ENCODE results near the gene ARRDC1. TPM values are rescaled to one million over a fixed set of nuclear protein-coding genes. Genes with fewer than 3 reads are reported as not detected.

ARRDC1 gene
- total RNA-seq, 2 experiments from 2014 or later, result 52.4 to 64.2 TPM

- peak within 1 kb of the TSS; percentile 80 for H3K27ac Mint-ChIP-seq
- no peaks in the 10 kb centered on the region for H3K27me3 Mint-ChIP-seq
- no peaks in the 10 kb centered on the region for H3K9me3 Mint-ChIP-seq
- peaks cover 24% of the 10 kb centered on the region for H3K36me3 Mint-ChIP-seq (ENCODE audit: low read depth)
- ChIA-PET POLR2A (interaction anchor here (1.0 kb wide), 1 partner anchor 12 kb away, joined by 3 read pairs; no protein-coding TSS in a partner anchor), CTCF (interaction anchor here (0.6 to 4.9 kb wide), 9 partner anchors 10 to 156 kb away, joined by 3 to 37 read pairs (median 3); partner anchors contain the start of genes MRPL41 and ZMYND19)
- peak within 1 kb of the TSS; percentile 79 for H3K4me3 Mint-ChIP-seq
- peaks cover 34% of the 10 kb centered on the region for H3K4me1 Mint-ChIP-seq
- peak; percentile 95 for DNase-seq
Measured at GRCh38 chr9:137578518-137579258, 26.8 kb upstream of the ARRDC1 start, which contains the start of gene DPH7. Gene DPH7, minus strand, starts transcription at chr9:137578925. Its CDS starts 148 bp downstream, at chr9:137578777.

GRCh38 chr9:137579259-137579604 lies 26.3 kb upstream of the ARRDC1 start:
- ChIA-PET POLR2A (interaction anchor here (1.0 kb wide), 1 partner anchor 12 kb away, joined by 3 read pairs; no protein-coding TSS in a partner anchor), CTCF (interaction anchor here (0.6 to 4.9 kb wide), 8 partner anchors 9 to 157 kb away, joined by 3 to 37 read pairs (median 3); partner anchors contain the start of genes MRPL41 and ZMYND19)
- no peaks in the 10 kb centered on the region for H3K27me3 Mint-ChIP-seq
- peaks cover 34% of the 10 kb centered on the region for H3K4me1 Mint-ChIP-seq
- H3K4me3 Mint-ChIP-seq, result peak overlapping the region; percentile 79
- DNase-seq, result no peak
- peak overlapping the region; percentile 75 for H3K27ac Mint-ChIP-seq
- H3K36me3 Mint-ChIP-seq (ENCODE audit: low read depth), result peaks cover 19% of the 10 kb centered on the region
- no peaks in the 10 kb centered on the region for H3K9me3 Mint-ChIP-seq

GRCh38 chr9:137580209-137580953 lies 25.1 kb upstream of the ARRDC1 start:
- Mint-ChIP-seq H3K4me1 (peaks cover 28% of the 10 kb centered on the region), H3K36me3 (ENCODE audit: low read depth) (peaks cover 11% of the 10 kb centered on the region), H3K27me3 (no peaks in the 10 kb centered on the region), H3K27ac (no peak overlapping the region), H3K4me3 (no peak overlapping the region), H3K9me3 (no peaks in the 10 kb centered on the region)
- ChIA-PET POLR2A (no interaction called here), CTCF (interaction anchor here (1.0 to 4.9 kb wide), 4 partner anchors 8 to 41 kb away, joined by 3 to 37 read pairs (median 4); partner anchors contain the start of gene ZMYND19)
- peak; percentile 20 for DNase-seq

GRCh38 chr9:137580954-137581322 lies 24.5 kb upstream of the ARRDC1 start:
- DNase-seq, result no peak
- Mint-ChIP-seq H3K4me1 (peaks cover 23% of the 10 kb centered on the region), H3K27me3 (no peaks in the 10 kb centered on the region), H3K9me3 (no peaks in the 10 kb centered on the region), H3K27ac (no peak overlapping the region), H3K4me3 (no peak overlapping the region), H3K36me3 (ENCODE audit: low read depth) (peaks cover 5% of the 10 kb centered on the region)
- POLR2A ChIA-PET, result no interaction called here
- CTCF ChIA-PET, result interaction anchor here (4.9 kb wide), 1 partner anchor 8 kb away, joined by 37 read pairs; the partner anchor contains the start of gene ZMYND19

- H3K27ac Mint-ChIP-seq, result no peak overlapping the region
- no peak overlapping the region for H3K4me3 Mint-ChIP-seq
- H3K4me1 Mint-ChIP-seq, result peaks cover 16% of the 10 kb centered on the region
Measured at GRCh38 chr9:137581361-137582285, 23.9 kb upstream of the ARRDC1 start.

GRCh38 chr9:137582286-137582860 lies 23.1 kb upstream of the ARRDC1 start:
- POLR2A ChIA-PET, result no interaction called here
- Mint-ChIP-seq H3K4me1 (peaks cover 11% of the 10 kb centered on the region), H3K36me3 (ENCODE audit: low read depth) (no peaks in the 10 kb centered on the region), H3K4me3 (no peak overlapping the region), H3K27ac (no peak overlapping the region), H3K27me3 (no peaks in the 10 kb centered on the region), H3K9me3 (no peaks in the 10 kb centered on the region)
- peak; percentile 35 for DNase-seq
- CTCF ChIA-PET, result interaction anchor here (0.6 kb wide), 1 partner anchor 94 kb away, joined by 3 read pairs; no protein-coding TSS in a partner anchor

More at GRCh38 chr9:137581361-137582285, 23.9 kb upstream of the ARRDC1 start:
- POLR2A ChIA-PET, result no interaction called here
- no peaks in the 10 kb centered on the region for H3K27me3 Mint-ChIP-seq
- CTCF ChIA-PET, result interaction anchor here (0.6 kb wide), 1 partner anchor 95 kb away, joined by 3 read pairs; no protein-coding TSS in a partner anchor
- H3K36me3 Mint-ChIP-seq (ENCODE audit: low read depth), result no peaks in the 10 kb centered on the region
- DNase-seq, result no peak
- H3K9me3 Mint-ChIP-seq, result no peaks in the 10 kb centered on the region

GRCh38 chr9:137583347-137583746 lies 22.1 kb upstream of the ARRDC1 start:
- peak overlapping the region; percentile 0 for H3K27ac Mint-ChIP-seq

GRCh38 chr9:137583957-137584356 lies 21.5 kb upstream of the ARRDC1 start:
- Mint-ChIP-seq H3K4me3 (no peak overlapping the region), H3K9me3 (no peaks in the 10 kb centered on the region), H3K27ac (no peak overlapping the region), H3K36me3 (ENCODE audit: low read depth) (peaks cover 9% of the 10 kb centered on the region), H3K4me1 (peaks cover 15% of the 10 kb centered on the region), H3K27me3 (no peaks in the 10 kb centered on the region)
- DNase-seq, result no peak
- POLR2A ChIA-PET, result no interaction called here
- CTCF ChIA-PET, result no interaction called here

More at GRCh38 chr9:137583347-137583746, 22.1 kb upstream of the ARRDC1 start:
- Mint-ChIP-seq H3K4me3 (no peak overlapping the region), H3K4me1 (peaks cover 11% of the 10 kb centered on the region), H3K9me3 (no peaks in the 10 kb centered on the region), H3K36me3 (ENCODE audit: low read depth) (peaks cover 7% of the 10 kb centered on the region), H3K27me3 (no peaks in the 10 kb centered on the region)
- POLR2A ChIA-PET, result no interaction called here
- CTCF ChIA-PET, result no interaction called here
- DNase-seq, result no peak

- ChIA-PET CTCF (interaction anchor here (1.1 to 4.5 kb wide), 3 partner anchors 8 to 32 kb away, joined by 4 to 37 read pairs (median 5); partner anchors contain the start of gene DPH7), POLR2A (interaction anchor here (1.1 kb wide), 1 partner anchor 18 kb away, joined by 3 read pairs; the partner anchor contains the start of gene ARRDC1)
- DNase-seq, result no peak
- Mint-ChIP-seq H3K36me3 (ENCODE audit: low read depth) (peaks cover 10% of the 10 kb centered on the region), H3K27me3 (no peaks in the 10 kb centered on the region), H3K4me3 (no peak overlapping the region), H3K9me3 (no peaks in the 10 kb centered on the region), H3K4me1 (peaks cover 19% of the 10 kb centered on the region), H3K27ac (no peak overlapping the region)
Measured at GRCh38 chr9:137586854-137587253, 18.6 kb upstream of the ARRDC1 start.

GRCh38 chr9:137588311-137588710 lies 17.2 kb upstream of the ARRDC1 start:
- Mint-ChIP-seq H3K36me3 (ENCODE audit: low read depth) (peaks cover 10% of the 10 kb centered on the region), H3K4me1 (peaks cover 25% of the 10 kb centered on the region), H3K27ac (no peak overlapping the region), H3K4me3 (peak overlapping the region; percentile 83), H3K9me3 (no peaks in the 10 kb centered on the region), H3K27me3 (no peaks in the 10 kb centered on the region)
- no peak for DNase-seq
- CTCF ChIA-PET, result interaction anchor here (0.5 to 4.5 kb wide), 10 partner anchors 8 to 175 kb away, joined by 3 to 37 read pairs (median 3); partner anchors contain the start of genes ARRDC1 and DPH7
- POLR2A ChIA-PET, result interaction anchor here (1.1 kb wide), 1 partner anchor 17 kb away, joined by 3 read pairs; the partner anchor contains the start of gene ARRDC1

- POLR2A ChIA-PET, result interaction anchor here (0.5 kb wide), 1 partner anchor 348 kb away, joined by 3 read pairs; the partner anchor contains the start of gene TUBB4B
- Mint-ChIP-seq H3K4me1 (peaks cover 25% of the 10 kb centered on the region), H3K27me3 (no peaks in the 10 kb centered on the region), H3K4me3 (peak overlapping the region; percentile 83), H3K9me3 (no peaks in the 10 kb centered on the region), H3K36me3 (ENCODE audit: low read depth) (peaks cover 10% of the 10 kb centered on the region), H3K27ac (no peak overlapping the region)
- no peak for DNase-seq
- CTCF ChIA-PET, result interaction anchor here (0.5 to 4.5 kb wide), 4 partner anchors 8 to 94 kb away, joined by 3 to 37 read pairs (median 4); partner anchors contain the start of gene DPH7
Measured at GRCh38 chr9:137588891-137589290, 16.6 kb upstream of the ARRDC1 start.
